Stimulated activated CD4-positive, alpha-beta T cell treated with anti-CD3 and anti-CD28 coated beads, Interleukin-15, amount 100 ng/mL, for 48 hours (primary cell): Measurements from ENCODE around the gene E2F8.

Experiments
- DNase-seq, 2 donors: peaks; one replicate each; pipeline ENCODE4 v3.0.0-alpha.2; 2020; ENCODE audit warnings: low read depth in 2 of 2

The E2F8 gene

DNA sequence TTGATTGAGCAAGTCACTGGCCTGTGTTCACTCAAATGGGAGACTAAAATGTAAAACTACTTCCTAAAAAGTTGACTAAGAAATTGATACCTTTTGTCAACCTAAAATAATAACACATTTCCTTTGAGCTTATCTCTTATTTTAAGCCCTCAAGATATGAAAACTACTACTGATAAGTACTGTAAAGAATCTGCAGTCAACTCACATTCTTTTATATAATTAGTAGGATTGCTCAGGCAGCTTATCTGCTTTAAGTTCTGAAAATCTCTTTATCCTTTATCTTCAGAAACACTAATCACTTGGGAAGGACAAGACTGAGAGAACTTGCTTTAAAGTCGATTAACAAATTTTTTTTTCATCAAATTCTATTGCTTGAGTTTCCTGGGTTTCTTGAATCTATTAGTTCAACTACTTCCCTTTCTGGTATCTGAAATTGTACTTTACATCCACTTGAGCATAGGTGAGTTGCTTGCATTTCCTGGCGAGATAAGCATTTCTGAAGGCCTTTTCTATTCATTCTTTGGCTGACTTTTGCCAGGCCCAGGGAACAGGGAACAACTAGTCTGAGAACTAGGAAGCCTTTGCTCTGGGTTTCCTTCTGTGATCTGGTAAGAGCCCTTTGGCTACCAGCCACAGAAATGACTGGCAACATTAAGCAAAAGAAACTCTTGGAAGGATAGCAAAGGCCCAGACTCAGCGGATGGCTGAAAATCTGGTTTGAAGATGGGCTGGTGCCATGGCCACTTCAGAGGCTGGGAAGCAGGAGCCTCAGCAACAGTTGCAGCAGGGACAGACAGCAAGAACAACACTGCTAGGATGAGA lies 19.6 kb downstream of the E2F8 start:
- no peak for DNase-seq

DNA sequence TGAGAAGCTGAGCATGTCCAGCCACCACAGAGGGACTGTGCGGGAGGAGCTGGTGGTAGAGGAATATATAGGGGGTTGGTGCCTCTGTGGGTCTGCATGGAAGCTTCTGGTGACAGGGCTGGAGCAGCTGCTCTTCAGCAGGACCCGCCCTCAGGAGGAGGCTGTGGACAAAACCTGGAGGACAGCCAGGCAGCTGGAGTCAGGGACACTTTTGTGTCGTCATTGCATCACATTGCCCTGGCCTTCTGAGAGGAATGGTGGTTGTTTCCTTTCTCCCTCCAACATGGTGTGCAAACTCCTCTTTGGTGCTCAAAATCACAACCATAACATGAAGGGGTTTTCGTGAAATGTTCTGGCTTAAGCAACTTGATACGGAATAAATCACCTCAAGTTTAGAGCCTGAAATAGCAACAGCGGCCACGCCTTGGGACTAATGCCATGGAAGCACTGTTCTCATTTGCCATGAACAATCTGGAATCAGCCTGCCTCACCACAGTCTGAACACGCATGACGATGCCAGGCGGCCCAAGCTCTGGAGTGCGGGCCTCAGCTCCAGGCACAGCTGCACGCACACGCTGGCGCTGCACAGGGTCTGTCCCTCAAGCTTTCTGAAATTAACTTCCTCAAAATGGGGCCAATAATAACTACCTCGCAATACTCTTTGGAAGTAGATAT lies 21.8 kb downstream of the E2F8 start:
- no peak for DNase-seq

- DNase-seq = no peak
These were observed 22.5 kb downstream of the E2F8 start for GRCh38 chr11:19218216-19218615.

DNA sequence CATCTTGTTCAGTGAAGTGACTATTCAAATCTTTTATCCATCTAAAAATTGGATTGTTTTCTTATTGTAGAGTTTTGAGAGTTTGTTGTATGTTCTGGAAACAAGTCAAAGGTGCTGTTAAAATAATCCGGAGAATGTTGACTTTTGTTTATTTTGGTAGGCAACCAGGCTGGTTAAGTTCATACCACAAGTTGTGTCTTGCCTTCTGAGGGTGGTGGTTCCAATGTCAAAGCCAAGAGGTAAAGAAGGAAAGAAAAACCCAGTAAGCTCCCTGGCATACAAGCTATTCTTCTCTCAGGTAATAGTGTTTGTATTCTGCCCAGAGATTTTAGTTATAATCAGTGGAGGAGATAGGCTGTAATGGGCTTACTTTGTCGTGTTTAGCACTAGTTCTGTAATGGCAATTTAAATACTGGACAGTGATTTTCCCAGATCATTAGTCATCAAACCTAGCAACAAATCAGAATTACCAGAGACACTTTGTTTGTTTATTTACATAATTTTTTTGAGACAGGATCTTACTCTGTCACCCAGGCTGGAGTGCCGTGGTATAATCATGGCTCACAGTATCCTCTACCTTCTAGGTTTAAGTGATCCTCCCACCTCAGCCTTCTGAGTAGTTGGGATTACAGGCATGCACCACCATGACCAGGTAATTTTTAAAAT lies 23.9 kb downstream of the E2F8 start:
- no peak for DNase-seq

DNA sequence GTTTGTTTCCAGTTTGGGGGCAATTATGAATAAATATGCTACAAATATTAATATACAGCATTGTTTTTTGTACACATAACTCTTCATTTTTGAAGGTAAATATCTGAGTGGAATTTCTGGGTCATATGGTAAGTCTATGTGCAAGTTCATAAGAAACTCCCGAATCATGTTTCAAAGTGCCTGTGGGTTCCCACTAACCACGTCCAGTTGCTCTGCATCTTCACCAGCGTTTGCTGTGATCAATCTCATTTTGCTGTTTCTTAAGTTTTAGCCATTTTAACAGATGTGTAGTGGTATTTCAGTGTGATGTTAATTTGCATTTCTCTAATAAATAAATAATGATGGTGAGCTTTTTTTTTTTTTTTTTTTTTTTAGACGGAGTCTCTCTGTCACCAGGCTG lies 24.7 kb downstream of the E2F8 start:
- DNase-seq = no peak

DNA sequence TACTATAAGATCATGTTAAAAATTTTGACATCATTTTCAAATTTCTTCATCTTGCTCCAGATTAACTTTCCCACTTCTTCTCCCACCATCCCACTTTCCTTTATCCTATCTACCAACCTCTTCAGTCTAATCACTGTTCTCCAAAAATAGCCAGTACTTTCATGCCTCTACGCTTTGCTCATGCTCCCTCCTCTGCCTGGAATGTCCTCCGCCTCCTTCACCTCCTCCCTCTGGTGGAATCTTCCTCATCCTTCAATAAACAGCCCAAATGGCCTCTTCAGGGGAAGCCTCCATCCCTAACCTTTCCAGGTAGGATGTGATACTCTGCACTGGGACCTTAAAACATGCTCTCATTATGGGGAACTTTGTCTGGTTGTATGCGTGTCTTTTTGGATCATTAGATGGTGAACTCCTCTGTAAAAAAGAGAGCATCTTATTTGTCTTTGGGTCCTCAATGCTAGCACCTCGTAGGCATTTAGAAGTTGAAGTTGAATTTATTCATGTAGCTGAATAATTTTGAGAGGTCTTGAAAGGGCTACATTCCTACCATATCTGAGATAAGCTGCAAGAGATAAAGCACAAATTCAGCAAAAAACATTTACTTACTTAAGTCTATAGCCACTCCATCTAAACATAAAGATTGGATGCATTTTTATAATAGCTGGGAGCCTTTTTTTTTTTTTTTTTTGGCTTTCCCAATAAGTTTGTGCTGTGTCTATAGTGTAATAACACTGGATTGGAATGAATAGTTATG lies 31.0 kb downstream of the E2F8 start:
- DNase-seq = no peak

- no peak for DNase-seq
These were observed 31.7 kb downstream of the E2F8 start for GRCh38 chr11:19208959-19209546.

- no peak for DNase-seq
These were observed 32.6 kb downstream of the E2F8 start for GRCh38 chr11:19208181-19208580.

- DNase-seq = no peak
These were observed 35.9 kb downstream of the E2F8 start for GRCh38 chr11:19204836-19205235.

- no peak for DNase-seq
These were observed 38.8 kb downstream of the E2F8 start, which contains the start of gene CSRP3 for GRCh38 chr11:19201737-19202605. Gene CSRP3, minus strand, starts transcription at chr11:19201983. Its CDS starts 9,535 bp downstream, at chr11:19192448.

- no peak for DNase-seq
These were observed 40.1 kb downstream of the E2F8 start for GRCh38 chr11:19200410-19201201.

DNA sequence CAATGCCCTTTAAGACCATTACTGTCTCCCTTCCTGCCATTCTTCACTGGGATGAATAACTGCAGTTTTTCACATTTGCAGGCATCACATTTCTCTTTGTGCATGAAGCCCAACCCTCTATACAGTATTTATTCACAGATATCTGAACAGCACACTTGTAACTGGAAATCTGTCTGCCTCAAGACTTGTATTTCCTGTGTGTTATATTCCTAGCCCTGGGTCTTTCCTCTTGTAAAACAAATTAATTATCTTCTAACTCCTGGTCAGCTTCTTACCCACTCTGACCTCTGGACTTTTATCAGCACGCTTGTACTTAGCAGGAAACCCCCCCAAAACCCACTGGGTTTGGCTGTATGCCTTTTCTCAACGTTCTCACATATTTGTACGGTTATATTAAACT lies 41.0 kb downstream of the E2F8 start:
- DNase-seq = no peak

GRCh38 chr11:19199048-19199447 lies 41.7 kb downstream of the E2F8 start:
- DNase-seq = no peak

GRCh38 chr11:19196432-19196831 lies 44.3 kb downstream of the E2F8 start:
- no peak for DNase-seq

GRCh38 chr11:19194620-19195308 lies 46.0 kb downstream of the E2F8 start:
- no peak for DNase-seq

DNA sequence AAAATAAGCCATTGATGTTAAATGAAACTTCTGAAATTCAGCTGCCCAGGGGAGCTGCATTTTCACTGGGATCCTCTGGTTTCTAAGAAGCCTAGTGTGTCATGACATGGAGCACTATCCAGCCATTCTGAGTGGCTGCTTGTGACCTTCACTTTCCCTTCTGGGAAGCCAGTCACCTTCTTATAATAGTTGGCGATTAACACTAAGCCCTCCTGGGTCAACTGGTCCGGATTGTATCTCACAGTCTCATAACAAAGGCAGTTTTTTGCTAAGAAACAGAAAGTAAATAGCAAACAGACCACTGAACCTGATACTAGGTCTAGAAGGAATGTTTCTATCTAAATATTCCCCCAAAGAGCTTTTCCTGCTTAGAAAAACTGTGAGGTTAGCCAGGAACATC lies 46.8 kb downstream of the E2F8 start:
- DNase-seq = no peak

DNA sequence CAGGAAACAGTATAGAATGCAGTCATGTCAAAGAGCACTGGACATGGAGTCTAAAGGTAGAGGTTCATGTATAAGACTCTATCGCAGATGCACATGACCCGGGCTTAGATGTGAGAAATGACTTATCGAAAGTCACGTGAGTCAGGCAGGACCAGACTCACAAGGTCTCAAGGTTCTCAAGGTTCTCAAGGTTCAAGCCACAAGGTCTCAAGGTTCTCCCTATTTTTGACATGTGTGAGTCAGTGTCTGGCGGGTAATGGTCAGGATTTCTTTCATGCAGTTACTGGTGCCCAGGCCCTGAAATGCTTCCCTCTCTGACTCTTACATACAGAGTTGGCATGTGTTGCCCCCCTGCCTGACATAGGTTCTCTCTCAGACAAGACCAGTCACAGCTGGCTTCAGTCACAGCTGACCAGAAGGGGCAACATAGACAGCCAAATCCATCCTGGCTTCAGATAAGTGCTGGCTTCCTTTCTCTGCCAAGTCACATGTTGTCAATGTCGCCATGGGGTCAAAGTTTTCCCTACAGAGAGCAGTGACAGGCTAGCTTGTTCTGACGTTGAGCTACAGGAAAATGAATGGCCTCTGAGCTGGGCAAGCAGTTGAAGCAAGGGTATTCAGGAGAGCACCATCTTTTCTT lies 49.1 kb downstream of the E2F8 start:
- no peak for DNase-seq

- DNase-seq = no peak
These were observed 52.9 kb downstream of the E2F8 start for GRCh38 chr11:19187833-19188258.
